ENCODE data around the gene FXYD3.

FXYD3 gene

DNA sequence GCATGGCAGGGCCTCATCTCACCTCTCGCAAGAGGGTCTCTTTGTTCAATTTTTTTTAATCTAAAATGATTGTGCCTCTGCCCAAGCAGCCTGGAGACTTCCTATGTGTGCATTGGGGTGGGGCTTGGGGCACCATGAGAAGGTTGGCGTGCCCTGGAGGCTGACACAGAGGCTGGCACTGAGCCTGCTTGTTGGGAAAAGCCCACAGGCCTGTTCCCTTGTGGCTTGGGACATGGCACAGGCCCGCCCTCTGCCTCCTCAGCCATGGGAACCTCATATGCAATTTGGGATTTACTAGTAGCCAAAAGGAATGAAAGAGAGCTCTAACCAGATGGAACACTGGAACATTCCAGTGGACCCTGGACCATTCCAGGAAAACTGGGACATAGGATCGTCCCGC lies 8.0 kb downstream of the FXYD3 start:
- no peak for DNase-seq (ENCODE audit: low read depth)
- TF ChIP-seq, protein P1, sequence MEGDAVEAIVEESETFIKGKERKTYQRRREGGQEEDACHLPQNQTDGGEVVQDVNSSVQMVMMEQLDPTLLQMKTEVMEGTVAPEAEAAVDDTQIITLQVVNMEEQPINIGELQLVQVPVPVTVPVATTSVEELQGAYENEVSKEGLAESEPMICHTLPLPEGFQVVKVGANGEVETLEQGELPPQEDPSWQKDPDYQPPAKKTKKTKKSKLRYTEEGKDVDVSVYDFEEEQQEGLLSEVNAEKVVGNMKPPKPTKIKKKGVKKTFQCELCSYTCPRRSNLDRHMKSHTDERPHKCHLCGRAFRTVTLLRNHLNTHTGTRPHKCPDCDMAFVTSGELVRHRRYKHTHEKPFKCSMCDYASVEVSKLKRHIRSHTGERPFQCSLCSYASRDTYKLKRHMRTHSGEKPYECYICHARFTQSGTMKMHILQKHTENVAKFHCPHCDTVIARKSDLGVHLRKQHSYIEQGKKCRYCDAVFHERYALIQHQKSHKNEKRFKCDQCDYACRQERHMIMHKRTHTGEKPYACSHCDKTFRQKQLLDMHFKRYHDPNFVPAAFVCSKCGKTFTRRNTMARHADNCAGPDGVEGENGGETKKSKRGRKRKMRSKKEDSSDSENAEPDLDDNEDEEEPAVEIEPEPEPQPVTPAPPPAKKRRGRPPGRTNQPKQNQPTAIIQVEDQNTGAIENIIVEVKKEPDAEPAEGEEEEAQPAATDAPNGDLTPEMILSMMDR (IDR thresholded peaks at IDR 0.05; ENCODE audit: low read depth, low read length, missing control alignments), result no peak
- no peak overlapping the region for H3K4me3 ChIP-seq (ENCODE audit: low read depth, low read length)

DNA sequence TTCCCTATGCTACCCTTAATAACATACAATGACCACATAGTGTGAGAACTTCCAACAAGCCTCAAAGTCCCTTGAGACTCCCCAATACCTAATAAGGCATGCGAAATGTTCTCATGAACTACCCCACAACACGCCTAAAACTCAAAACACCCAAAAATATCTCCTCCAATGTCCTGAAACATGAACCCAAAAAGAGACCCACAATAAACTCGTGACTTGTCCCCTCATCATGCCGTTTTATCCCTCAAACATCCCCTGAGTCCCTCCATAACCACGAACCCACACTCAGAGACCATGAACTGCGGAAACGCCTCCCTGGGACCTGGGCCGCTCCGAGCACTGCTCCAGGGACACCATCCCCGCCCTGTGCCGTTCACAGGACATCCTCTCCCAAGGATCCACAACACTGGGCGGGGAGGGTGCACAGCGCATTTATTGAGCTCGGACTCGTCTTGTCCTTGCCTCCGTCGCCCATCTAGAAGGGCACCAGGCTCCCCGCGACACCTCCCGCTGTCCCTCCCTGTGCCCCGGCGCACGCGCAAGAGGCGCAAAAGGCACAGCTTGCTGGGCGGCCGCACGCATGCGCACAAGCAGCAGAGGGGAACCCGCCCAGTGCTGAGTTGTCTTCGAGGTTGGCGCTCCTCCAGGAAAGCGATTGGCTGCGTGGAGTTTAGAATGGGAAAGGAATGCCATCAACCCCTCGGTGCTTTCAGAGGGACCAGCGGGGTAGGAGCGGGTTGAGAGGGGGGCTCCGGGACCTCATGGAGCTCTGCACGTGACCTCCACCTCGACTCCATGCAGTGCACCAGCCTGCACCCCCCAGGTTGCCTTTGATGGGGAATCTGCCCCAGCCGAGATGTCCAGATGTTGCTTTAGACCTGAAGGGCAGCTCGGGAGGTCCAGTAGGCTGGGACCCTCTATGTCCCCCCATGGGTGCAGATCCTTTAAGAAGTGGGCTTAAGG lies 8.8 kb downstream of the FXYD3 start:
- peak; percentile 45 for DNase-seq (ENCODE audit: low read depth)
- TF ChIP-seq, protein P1 (IDR thresholded peaks at IDR 0.05; ENCODE audit: low read depth, low read length, missing control alignments), result no peak
- peak overlapping the region; percentile 52 for H3K4me3 ChIP-seq (ENCODE audit: low read depth, low read length)

DNA sequence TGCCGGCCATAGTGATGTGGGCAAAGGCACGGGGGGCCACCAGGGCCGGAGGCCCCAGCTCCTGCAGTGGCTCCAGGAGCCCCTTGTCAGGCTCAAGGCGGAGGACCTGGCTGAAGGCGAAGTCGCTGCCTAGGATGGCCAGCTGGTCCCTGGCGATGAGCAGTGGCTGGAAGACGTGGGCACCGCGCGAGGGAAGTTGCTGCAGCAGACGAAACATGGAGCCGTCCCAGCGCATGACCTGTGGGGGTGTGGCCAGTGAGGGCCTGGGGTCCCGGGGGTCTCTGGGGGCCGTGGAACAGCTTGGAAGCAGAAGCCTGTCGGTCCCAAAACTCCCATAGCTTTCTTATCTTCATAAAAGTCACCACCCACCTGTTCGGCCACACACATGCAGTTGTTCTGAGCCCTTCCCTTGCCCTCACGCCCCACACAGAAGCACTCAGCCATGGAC lies 9.7 kb downstream of the FXYD3 start:
- DNase-seq (ENCODE audit: low read depth), result no peak
- no peak overlapping the region for H3K4me3 ChIP-seq (ENCODE audit: low read depth, low read length)
- TF ChIP-seq, protein P1 (IDR thresholded peaks at IDR 0.05; ENCODE audit: low read depth, low read length, missing control alignments), result no peak

DNA sequence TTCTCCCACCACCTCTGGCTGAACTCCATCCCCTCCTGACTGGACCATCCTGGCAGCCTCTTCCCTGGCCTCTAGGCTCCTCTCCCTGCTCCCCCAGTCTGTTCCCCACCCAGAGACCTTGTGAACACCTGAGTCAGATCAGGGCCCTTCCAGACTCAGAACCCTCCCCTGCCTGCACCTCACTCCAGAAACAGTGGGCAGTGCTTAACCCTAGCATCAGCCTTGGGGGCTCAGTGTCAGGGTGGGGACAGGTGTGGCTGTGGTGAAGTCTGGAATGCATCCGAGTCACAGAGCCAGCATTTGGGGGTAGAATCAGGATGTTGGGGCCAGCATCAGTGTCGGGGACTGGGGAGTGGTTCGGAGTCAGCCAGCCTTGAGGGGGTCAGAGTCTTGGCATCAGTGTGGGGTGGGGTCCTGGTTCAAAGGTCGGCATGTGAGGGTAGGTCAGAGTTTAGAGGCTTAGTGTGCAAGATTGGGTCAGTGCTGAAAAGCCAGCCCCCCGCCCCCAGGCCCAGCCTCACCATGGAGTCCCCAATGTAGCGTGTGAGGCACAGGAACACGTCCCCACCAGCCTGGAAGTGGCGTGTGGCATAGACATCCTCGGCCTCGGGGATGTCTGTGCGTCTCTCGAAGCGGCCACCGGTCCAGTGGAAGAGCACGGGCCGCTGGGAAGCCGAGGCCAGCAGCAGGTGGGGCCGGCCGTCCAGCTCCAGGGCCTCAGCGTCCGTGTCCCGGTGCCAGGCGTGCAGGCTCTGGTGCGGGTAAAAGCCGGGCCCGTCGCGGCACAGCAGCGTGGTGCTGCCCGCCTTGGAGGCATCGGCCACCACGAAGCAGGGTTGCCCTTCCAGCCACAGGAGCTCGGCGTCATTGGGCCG lies 10.4 kb downstream of the FXYD3 start:
- DNase-seq (ENCODE audit: low read depth), result no peak

DNA sequence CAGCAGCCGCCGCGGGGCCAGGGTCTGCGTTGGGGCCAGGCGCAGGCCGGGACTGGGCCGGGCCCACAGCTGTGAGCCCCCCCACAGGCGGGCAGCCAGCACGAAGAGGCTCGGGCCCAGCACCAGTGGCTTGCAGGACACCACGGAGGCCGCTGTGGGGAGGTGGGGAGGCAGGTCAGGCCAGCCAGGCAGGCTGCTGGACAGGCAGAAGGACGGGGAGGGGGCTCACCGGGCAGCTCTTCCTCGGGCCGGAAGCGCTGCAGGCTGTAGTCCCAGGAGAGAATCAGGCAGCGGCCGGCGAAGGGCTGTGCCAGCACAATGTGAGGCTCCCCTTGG lies 11.0 kb downstream of the FXYD3 start:
- DNase-seq (ENCODE audit: low read depth), result no peak
- no peak overlapping the region for H3K4me3 ChIP-seq (ENCODE audit: low read depth, low read length)
- TF ChIP-seq, protein P1 (IDR thresholded peaks at IDR 0.05; ENCODE audit: low read depth, low read length, missing control alignments), result no peak

More for the DNA sequence above, 10.4 kb downstream of the FXYD3 start:
- H3K4me3 ChIP-seq (ENCODE audit: low read depth, low read length), result no peak overlapping the region
- TF ChIP-seq, protein P1 (IDR thresholded peaks at IDR 0.05; ENCODE audit: low read depth, low read length, missing control alignments), result no peak

DNA sequence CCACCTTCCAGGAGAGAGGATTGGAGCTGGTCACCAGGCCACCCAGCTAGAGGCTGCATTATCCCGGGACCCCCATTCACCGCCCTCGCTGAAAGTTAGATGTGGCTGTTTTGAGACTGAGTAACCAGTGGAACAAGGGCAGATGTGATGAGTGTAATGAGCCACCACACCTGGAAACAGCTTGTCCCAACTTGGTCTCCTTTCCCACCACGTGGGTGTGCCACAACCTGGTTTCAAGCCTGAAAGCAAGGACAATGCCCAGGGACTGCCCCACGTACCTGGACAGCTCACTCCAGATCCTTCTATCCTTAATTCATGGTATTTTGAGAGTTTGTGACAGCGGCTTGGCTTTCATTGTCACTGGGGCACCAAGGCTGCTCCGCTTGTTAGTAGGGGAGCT lies 12.2 kb downstream of the FXYD3 start:
- no peak overlapping the region for H3K4me3 ChIP-seq (ENCODE audit: low read depth, low read length)
- DNase-seq (ENCODE audit: low read depth), result no peak
- TF ChIP-seq, protein P1 (IDR thresholded peaks at IDR 0.05; ENCODE audit: low read depth, low read length, missing control alignments), result no peak

Data from GM12864 (cell line).